ENCODE results near the gene SUFU.

- TF ChIP-seq CTCF (IDR thresholded peaks at IDR 0.05) (no peak), EZH2 (IDR thresholded peaks at IDR 0.05; ENCODE audit: borderline replicate concordance, insufficient read depth, low read depth, low read length, poor library complexity, severe bottlenecking) (no peak)
These were observed 33.6 kb downstream of the SUFU start for GRCh38 chr10:102537367-102537766.

All from B cell (primary cell).